ENCODE measurements around the gene BMS1.
A peak's percentile ranks its signal among the peaks of the same experiment; 100 is the strongest.

- no peak for TF ChIP-seq POLR2A (IDR thresholded peaks at IDR 0.05)
- TF ChIP-seq CTCF (IDR thresholded peaks at IDR 0.05), result peak in 2 of 4 experiments; percentile 16 to 27
These were observed 82.0 kb downstream of the BMS1 start for GRCh38 chr10:42864575-42864974.
